ENCODE results near the gene ZNF319. TPM values are rescaled to one million over a fixed set of nuclear protein-coding genes. Genes with fewer than 3 reads are reported as not detected.

The ZNF319 gene
- total and polyA plus RNA-seq, 2 experiments from 2014 or later: 1.7 to 10.0 TPM

GRCh38 chr16:57962046-57962445 is 38.4 kb downstream of the ZNF319 start (continued):
- TF ChIP-seq ZNF331 (CRISPR knock-in tag; IDR thresholded peaks at IDR 0.05; ENCODE audit: low read depth) (no peak), STAT1 (IDR thresholded peaks at IDR 0.05; ENCODE audit: unreplicated experiment) (no peak), CREB1 (CRISPR knock-in tag; IDR thresholded peaks at IDR 0.05; ENCODE audit: low read depth) (no peak), EZH2 (IDR thresholded peaks at IDR 0.05; ENCODE audit: low read depth, unreplicated experiment) (no peak), EZH2phosphoT487 (IDR thresholded peaks at IDR 0.05; ENCODE audit: unreplicated experiment) (no peak), POLR2AphosphoS5 (IDR thresholded peaks at IDR 0.05; ENCODE audit: low read depth) (no peak), ZNF114 (CRISPR knock-in tag; IDR thresholded peaks at IDR 0.05) (no peak)
- TF ChIP-seq, protein P1, sequence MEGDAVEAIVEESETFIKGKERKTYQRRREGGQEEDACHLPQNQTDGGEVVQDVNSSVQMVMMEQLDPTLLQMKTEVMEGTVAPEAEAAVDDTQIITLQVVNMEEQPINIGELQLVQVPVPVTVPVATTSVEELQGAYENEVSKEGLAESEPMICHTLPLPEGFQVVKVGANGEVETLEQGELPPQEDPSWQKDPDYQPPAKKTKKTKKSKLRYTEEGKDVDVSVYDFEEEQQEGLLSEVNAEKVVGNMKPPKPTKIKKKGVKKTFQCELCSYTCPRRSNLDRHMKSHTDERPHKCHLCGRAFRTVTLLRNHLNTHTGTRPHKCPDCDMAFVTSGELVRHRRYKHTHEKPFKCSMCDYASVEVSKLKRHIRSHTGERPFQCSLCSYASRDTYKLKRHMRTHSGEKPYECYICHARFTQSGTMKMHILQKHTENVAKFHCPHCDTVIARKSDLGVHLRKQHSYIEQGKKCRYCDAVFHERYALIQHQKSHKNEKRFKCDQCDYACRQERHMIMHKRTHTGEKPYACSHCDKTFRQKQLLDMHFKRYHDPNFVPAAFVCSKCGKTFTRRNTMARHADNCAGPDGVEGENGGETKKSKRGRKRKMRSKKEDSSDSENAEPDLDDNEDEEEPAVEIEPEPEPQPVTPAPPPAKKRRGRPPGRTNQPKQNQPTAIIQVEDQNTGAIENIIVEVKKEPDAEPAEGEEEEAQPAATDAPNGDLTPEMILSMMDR (conservative IDR thresholded peaks at IDR 0.05; ENCODE audit: low read depth in 2 of 2): no peak

DNA sequence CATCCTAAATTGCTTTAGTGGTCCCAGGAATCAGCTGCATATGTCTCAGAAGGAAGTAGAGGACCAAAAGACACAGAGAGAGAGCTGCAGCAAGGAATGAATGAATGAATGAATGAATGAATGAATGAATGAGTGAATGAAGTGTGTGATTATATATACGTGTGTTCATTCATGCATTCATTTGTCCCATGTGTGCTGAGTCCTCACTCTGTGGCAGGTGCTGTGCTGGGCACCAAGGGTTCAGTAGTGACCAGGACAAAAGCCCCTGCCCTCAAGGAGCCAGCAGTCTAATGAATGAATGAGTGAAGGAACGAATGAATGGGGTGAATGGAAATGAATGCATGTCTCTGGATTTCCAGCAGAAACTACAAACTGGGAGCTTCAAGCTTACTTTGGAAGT is 38.9 kb downstream of the ZNF319 start:
- no peak overlapping the region for H3K4me2 ChIP-seq
- TF ChIP-seq STAT1 (IDR thresholded peaks at IDR 0.05; ENCODE audit: unreplicated experiment) (no peak), CREB1 (CRISPR knock-in tag; IDR thresholded peaks at IDR 0.05; ENCODE audit: low read depth) (no peak), JUNB (IDR thresholded peaks at IDR 0.05; ENCODE audit: unreplicated experiment) (no peak), NANOG (IDR thresholded peaks at IDR 0.05; ENCODE audit: borderline replicate concordance) (no peak), EZH2phosphoT487 (IDR thresholded peaks at IDR 0.05; ENCODE audit: unreplicated experiment) (no peak), ZNF331 (CRISPR knock-in tag; IDR thresholded peaks at IDR 0.05; ENCODE audit: low read depth) (no peak), REST (IDR thresholded peaks at IDR 0.05; ENCODE audit: unreplicated experiment) (no peak), ETS1 (IDR thresholded peaks at IDR 0.05) (no peak)
- TF ChIP-seq, protein P1 (conservative IDR thresholded peaks at IDR 0.05; ENCODE audit: low read depth in 2 of 2): no peak

More for the DNA sequence above, 38.9 kb downstream of the ZNF319 start:
- no peak overlapping the region for H3K4me3 ChIP-seq
- H3K27ac Mint-ChIP-seq: no peak overlapping the region
- H3K36me3 ChIP-seq (ENCODE audit: insufficient read depth): no peaks in the 10 kb centered on the region
- no peaks in the 10 kb centered on the region for H3K36me3 Mint-ChIP-seq (ENCODE audit: low read depth)
- no peaks in the 10 kb centered on the region for H3K9me2 ChIP-seq (ENCODE audit: insufficient read depth)
- 0 out of 2 replicates have a peak, but pooled peaks cover 2% of the 10 kb centered on the region for H3F3A ChIP-seq (replicated peaks; ENCODE audit: low read depth)
- no peak overlapping the region for H3K4me3 Mint-ChIP-seq
- H3K4me1 ChIP-seq (ENCODE audit: insufficient read depth): no peaks in the 10 kb centered on the region
- H2AFZ ChIP-seq: no peak overlapping the region
- H3K27me3 ChIP-seq (ENCODE audit: insufficient read depth): no peaks in the 10 kb centered on the region
- ATAC-seq (no peak), DNase-seq (ENCODE audit: low spot score) (no peak)
- no peaks in the 10 kb centered on the region for H4K20me1 ChIP-seq (replicated peaks; ENCODE audit: insufficient read depth)
- no peaks in the 10 kb centered on the region for H3K79me2 ChIP-seq (replicated peaks; ENCODE audit: insufficient read depth)
- H3K9me3 Mint-ChIP-seq: no peaks in the 10 kb centered on the region
- no peak overlapping the region for H3K27ac ChIP-seq (ENCODE audit: low read depth)
- H3K27me3 Mint-ChIP-seq (ENCODE audit: insufficient read depth, low read depth, poor library complexity): peaks cover 11% of the 10 kb centered on the region
- peaks cover 15% of the 10 kb centered on the region for H3K4me1 Mint-ChIP-seq
